ENCODE data around the gene CDK14.

GRCh38 chr7:90645784-90646183, 49.7 kb downstream of the CDK14 start:
- TF ChIP-seq TAF1 (IDR thresholded peaks at IDR 0.05; ENCODE audit: borderline replicate concordance, low read depth, low read length) (no peak), POLR2A (IDR thresholded peaks at IDR 0.05; ENCODE audit: low read depth, low read length) (no peak), POLR2AphosphoS5 (IDR thresholded peaks at IDR 0.05; ENCODE audit: low read depth, low read length) (no peak)
